GM18868 (cell line): ENCODE measurements around the gene PCDHA10.

Experiments used
- ATAC-seq: cut with Tn5 transposase; IDR thresholded peaks from one replicate; pipeline ENCODE4 v1.9.1; 2021; ENCODE audit warnings: mild to moderate bottlenecking, moderate library complexity; ENCODE audit not compliant: unreplicated experiment

The PCDHA10 gene

GRCh38 chr5:140883927-140884697 is 28.4 kb downstream of the PCDHA10 start:
- ATAC-seq = no peak

GRCh38 chr5:140916325-140916724 is 60.6 kb downstream of the PCDHA10 start:
- no peak for ATAC-seq
